Activated CD4-positive, alpha-beta T cell treated with anti-CD3 and anti-CD28 coated beads for 36 hours (primary cell): ENCODE data around the gene UGGT1. TPM values are rescaled to one million over a fixed set of nuclear protein-coding genes. Genes with fewer than 3 reads are reported as not detected.

Experiments used
- ATAC-seq: fragments of 200-7000 bp; cut with Tn5 transposase; one replicate; pipeline ENCODE4 v1.10.0; 2021; ENCODE audit warnings: mild to moderate bottlenecking, moderate library complexity
- CTCF ChIA-PET: fragments of 350-600 bp; sonication (Branson Sonifier 250); formaldehyde crosslinking; loops from one replicate; lab custom pipeline; 2021; ENCODE audit warnings: antibody characterized with exemption; lab: Charles Lee
- POLR2A ChIA-PET: fragments of 350-600 bp; sonication (Branson Sonifier 250); formaldehyde crosslinking; loops from one replicate; lab custom pipeline; 2021; ENCODE audit warnings: antibody characterized with exemption, inconsistent platforms; lab: Charles Lee
- DNase-seq: peaks from one replicate; pipeline ENCODE4 v3.0.0-alpha.2; 2020
- H3K27ac Mint-ChIP-seq: one replicate; pipeline ENCODE4 v1.8.0; 2021; ENCODE audit warnings: mixed read lengths
- H3K27me3 Mint-ChIP-seq: one replicate; pipeline ENCODE4 v1.8.0; 2021; ENCODE audit warnings: mixed read lengths
- H3K36me3 Mint-ChIP-seq: one replicate; pipeline ENCODE4 v1.8.0; 2021; ENCODE audit warnings: low read depth, mixed read lengths
- H3K4me1 Mint-ChIP-seq: one replicate; pipeline ENCODE4 v1.8.0; 2021; ENCODE audit warnings: mixed read lengths
- H3K4me3 Mint-ChIP-seq: one replicate; pipeline ENCODE4 v1.8.0; 2021; ENCODE audit warnings: mild to moderate bottlenecking, moderate library complexity, mixed read lengths
- H3K9me3 Mint-ChIP-seq: one replicate; pipeline ENCODE4 v1.8.0; 2021; ENCODE audit warnings: low read depth, mixed read lengths
- intact Hi-C, 2 experiments: fragments of 100-400 bp; cut with DNase I in 1 of 2; cut with micrococcal nuclease in 1 of 2; formaldehyde crosslinking; loops; one replicate each; pipeline versions ENCODE4 v1.14.2 to v1.15.1; 2022 to 2024; cut with DNase I, micrococcal nuclease
- total RNA-seq, 2 experiments: library from RNA; stranded (reverse); gene quantifications; one replicate each; pipeline ENCODE4 v1.2.3, GENCODE V29; 2021

UGGT1 gene
- total RNA-seq, 2 experiments from 2014 or later, result 50.0 to 67.2 TPM

- ATAC-seq (no peak), DNase-seq (no peak)
- intact Hi-C loops, result no loop called here
- Mint-ChIP-seq H3K4me3 (no peak overlapping the region), H3K27ac (no peak overlapping the region), H3K36me3 (no peaks in the 10 kb centered on the region), H3K9me3 (no peaks in the 10 kb centered on the region), H3K4me1 (peaks cover 17% of the 10 kb centered on the region), H3K27me3 (no peaks in the 10 kb centered on the region)
- ChIA-PET CTCF (no interaction called here), POLR2A (no interaction called here)
Observed at GRCh38 chr2:128217671-128218070, 126.7 kb downstream of the UGGT1 start.

- Mint-ChIP-seq H3K36me3 (no peaks in the 10 kb centered on the region), H3K27ac (no peak overlapping the region), H3K4me3 (no peak overlapping the region), H3K27me3 (no peaks in the 10 kb centered on the region), H3K9me3 (no peaks in the 10 kb centered on the region), H3K4me1 (peaks cover 17% of the 10 kb centered on the region)
- CTCF ChIA-PET, result interaction anchor here (1.1 kb wide), 1 partner anchor 168 kb away, joined by 3 read pairs; no protein-coding TSS in a partner anchor
- ATAC-seq (no peak), DNase-seq (no peak)
- intact Hi-C loops, result no loop called here
- POLR2A ChIA-PET, result no interaction called here
Observed at GRCh38 chr2:128219891-128220290, 128.9 kb downstream of the UGGT1 start.

- ATAC-seq (no peak), DNase-seq (no peak)
- no peaks in the 10 kb centered on the region for H3K36me3 Mint-ChIP-seq
- no peaks in the 10 kb centered on the region for H3K4me1 Mint-ChIP-seq
- ChIA-PET CTCF (interaction anchor here (1.0 kb wide), 1 partner anchor 50 kb away, joined by 3 read pairs; no protein-coding TSS in a partner anchor), POLR2A (no interaction called here)
- no peaks in the 10 kb centered on the region for H3K9me3 Mint-ChIP-seq
- H3K4me3 Mint-ChIP-seq, result no peak overlapping the region
- H3K27me3 Mint-ChIP-seq, result peaks cover 3% of the 10 kb centered on the region
- intact Hi-C loops, result no loop called here
- no peak overlapping the region for H3K27ac Mint-ChIP-seq
Observed at GRCh38 chr2:128227862-128228261, 136.9 kb downstream of the UGGT1 start.

GRCh38 chr2:128228894-128229293 lies 137.9 kb downstream of the UGGT1 start:
- Mint-ChIP-seq H3K4me1 (peaks cover 2% of the 10 kb centered on the region), H3K36me3 (no peaks in the 10 kb centered on the region), H3K27ac (no peak overlapping the region), H3K4me3 (no peak overlapping the region), H3K9me3 (no peaks in the 10 kb centered on the region), H3K27me3 (peaks cover 3% of the 10 kb centered on the region)
- ChIA-PET CTCF (interaction anchor here (0.7 to 1.1 kb wide), 3 partner anchors 13 to 51 kb away, joined by 3 read pairs; no protein-coding TSS in a partner anchor), POLR2A (no interaction called here)
- intact Hi-C loops, result no loop called here
- peak; percentile 47 for ATAC-seq
- DNase-seq, result no peak

GRCh38 chr2:128232965-128233789 lies 142.2 kb downstream of the UGGT1 start:
- peaks cover 2% of the 10 kb centered on the region for H3K4me1 Mint-ChIP-seq
- no peaks in the 10 kb centered on the region for H3K36me3 Mint-ChIP-seq
- no peak overlapping the region for H3K27ac Mint-ChIP-seq
- H3K9me3 Mint-ChIP-seq, result no peaks in the 10 kb centered on the region
- intact Hi-C loops, result loop anchor here (1.0 to 10.0 kb wide), 7 partner anchors 36 to 641 kb away; partner anchors contain the start of genes AMMECR1L (in 1 of the 2) and SAP130 (in 1 of the 2)
- CTCF ChIA-PET, result interaction anchor here (0.6 to 1.3 kb wide), 6 partner anchors 30 to 169 kb away, joined by 3 to 5 read pairs (median 3); no protein-coding TSS in a partner anchor
- ATAC-seq, result peak; percentile 98
- POLR2A ChIA-PET, result no interaction called here
- peak; percentile 94 for DNase-seq
- peak overlapping the region; percentile 67 for H3K4me3 Mint-ChIP-seq
- peaks cover 3% of the 10 kb centered on the region for H3K27me3 Mint-ChIP-seq

- Mint-ChIP-seq H3K36me3 (no peaks in the 10 kb centered on the region), H3K4me1 (peaks cover 2% of the 10 kb centered on the region), H3K27me3 (peaks cover 3% of the 10 kb centered on the region), H3K4me3 (peak overlapping the region; percentile 67), H3K9me3 (no peaks in the 10 kb centered on the region), H3K27ac (no peak overlapping the region)
- no peak for ATAC-seq
- intact Hi-C loops, result loop anchor here (1.0 to 10.0 kb wide), 7 partner anchors 37 to 642 kb away; partner anchors contain the start of genes AMMECR1L (in 1 of the 2) and SAP130 (in 1 of the 2)
- POLR2A ChIA-PET, result no interaction called here
- CTCF ChIA-PET, result interaction anchor here (0.6 to 1.3 kb wide), 6 partner anchors 31 to 192 kb away, joined by 3 to 5 read pairs (median 3); no protein-coding TSS in a partner anchor
- DNase-seq, result no peak
Observed at GRCh38 chr2:128233790-128234395, 142.9 kb downstream of the UGGT1 start.

GRCh38 chr2:128234613-128235012 lies 143.6 kb downstream of the UGGT1 start:
- no peak overlapping the region for H3K27ac Mint-ChIP-seq
- no peaks in the 10 kb centered on the region for H3K36me3 Mint-ChIP-seq
- peaks cover 2% of the 10 kb centered on the region for H3K4me1 Mint-ChIP-seq
- DNase-seq (no peak), ATAC-seq (no peak)
- H3K27me3 Mint-ChIP-seq, result peaks cover 3% of the 10 kb centered on the region
- POLR2A ChIA-PET, result interaction anchor here (0.6 kb wide), 1 partner anchor 217 kb away, joined by 3 read pairs; no protein-coding TSS in a partner anchor
- no peak overlapping the region for H3K4me3 Mint-ChIP-seq
- intact Hi-C loops, result loop anchor here in 1 of 2 experiments (5.0 to 10.0 kb wide), 2 partner anchors 350 to 642 kb away; partner anchors contain the start of gene AMMECR1L
- no peaks in the 10 kb centered on the region for H3K9me3 Mint-ChIP-seq
- CTCF ChIA-PET, result interaction anchor here (0.7 to 1.3 kb wide), 2 partner anchors 170 to 192 kb away, joined by 3 to 4 read pairs; no protein-coding TSS in a partner anchor

GRCh38 chr2:128235581-128235980 lies 144.6 kb downstream of the UGGT1 start:
- CTCF ChIA-PET, result interaction anchor here (0.7 kb wide), 1 partner anchor 622 kb away, joined by 3 read pairs; no protein-coding TSS in a partner anchor

GRCh38 chr2:128236491-128237035 lies 145.6 kb downstream of the UGGT1 start:
- peaks cover 2% of the 10 kb centered on the region for H3K4me1 Mint-ChIP-seq
- intact Hi-C loops, result loop anchor here in 1 of 2 experiments (10.0 kb wide), 1 partner anchor 352 kb away; the partner anchor contains the start of gene AMMECR1L
- POLR2A ChIA-PET, result no interaction called here

More at GRCh38 chr2:128235581-128235980, 144.6 kb downstream of the UGGT1 start:
- Mint-ChIP-seq H3K27ac (no peak overlapping the region), H3K36me3 (no peaks in the 10 kb centered on the region), H3K9me3 (no peaks in the 10 kb centered on the region), H3K4me1 (peaks cover 2% of the 10 kb centered on the region), H3K4me3 (no peak overlapping the region), H3K27me3 (peaks cover 3% of the 10 kb centered on the region)
- ATAC-seq (no peak), DNase-seq (no peak)
- POLR2A ChIA-PET, result no interaction called here
- intact Hi-C loops, result loop anchor here in 1 of 2 experiments (10.0 kb wide), 1 partner anchor 351 kb away; the partner anchor contains the start of gene AMMECR1L

GRCh38 chr2:128237081-128237534 lies 146.1 kb downstream of the UGGT1 start:
- Mint-ChIP-seq H3K27ac (no peak overlapping the region), H3K27me3 (peaks cover 3% of the 10 kb centered on the region), H3K36me3 (no peaks in the 10 kb centered on the region), H3K9me3 (no peaks in the 10 kb centered on the region), H3K4me3 (no peak overlapping the region), H3K4me1 (peaks cover 2% of the 10 kb centered on the region)
- POLR2A ChIA-PET, result no interaction called here
- CTCF ChIA-PET, result no interaction called here
- intact Hi-C loops, result loop anchor here in 1 of 2 experiments (10.0 kb wide), 1 partner anchor 352 kb away; the partner anchor contains the start of gene AMMECR1L
- DNase-seq, result no peak
- ATAC-seq, result no peak

More at GRCh38 chr2:128236491-128237035, 145.6 kb downstream of the UGGT1 start:
- Mint-ChIP-seq H3K27ac (no peak overlapping the region), H3K9me3 (no peaks in the 10 kb centered on the region), H3K27me3 (peaks cover 3% of the 10 kb centered on the region), H3K36me3 (no peaks in the 10 kb centered on the region), H3K4me3 (no peak overlapping the region)
- CTCF ChIA-PET, result interaction anchor here (0.7 kb wide), 1 partner anchor 623 kb away, joined by 3 read pairs; no protein-coding TSS in a partner anchor
- ATAC-seq (no peak), DNase-seq (no peak)
